Sigmoid colon (tissue), 7 donors: ENCODE measurements around the gene POLR2M. TPM values are rescaled to one million over a fixed set of nuclear protein-coding genes. Genes with fewer than 3 reads are reported as not detected.

Experiments
- DNase-seq: peaks from one replicate; pipeline ENCODE4 v3.0.0-alpha.2; 2019
- H3K27ac ChIP-seq, 4 donors: fragments of 200-600 bp; sonication (generic); one replicate each; pipeline ENCODE4 v1.5.1; 2016 to 2019; ENCODE audit warnings: mild to moderate bottlenecking in 1 of 4
- H3K27me3 ChIP-seq, 3 donors: fragments of 200-600 bp; sonication (generic); one replicate each; pipeline ENCODE4 v1.5.1; 2019; ENCODE audit warnings: mild to moderate bottlenecking in 1 of 3
- H3K36me3 ChIP-seq, 4 donors: fragments of 200-600 bp; sonication (generic); one replicate each; pipeline ENCODE4 v1.5.1; 2016 to 2019
- H3K4me1 ChIP-seq, 4 donors: fragments of 200-600 bp; sonication (generic); one replicate each; pipeline ENCODE4 v1.5.1; 2017 to 2019
- H3K4me3 ChIP-seq, 4 donors: fragments of 200-600 bp; sonication (generic); one replicate each; pipeline ENCODE4 v1.5.1; 2017 to 2019; ENCODE audit warnings: mild to moderate bottlenecking in 2 of 4, moderate library complexity in 1 of 4
- H3K9me3 ChIP-seq, 4 donors: fragments of 200-600 bp in 3 of 4; sonication (generic) in 3 of 4; one replicate each; pipeline versions ENCODE4 v1.5.1 to v1.6.1; 2013 to 2019
- CTCF ChIP-seq, 4 experiments: fragments of 450-650 bp in 3 of 4; fragments of 200-600 bp in 1 of 4; IDR thresholded peaks; one replicate each; pipeline ENCODE4 v1.5.1; 2016 to 2019; ENCODE audit warnings: antibody characterized with exemption in 4 of 4, mild to moderate bottlenecking in 3 of 4, moderate library complexity in 2 of 4
- EP300 ChIP-seq, 4 donors: sonication (generic); formaldehyde crosslinking; IDR thresholded peaks; one replicate each; pipeline ENCODE4 v1.6.1; 2017; ENCODE audit warnings: antibody characterized with exemption in 4 of 4
- POLR2A ChIP-seq, 2 donors: fragments of 450-650 bp; IDR thresholded peaks; one replicate each; pipeline ENCODE4 v1.6.1; 2016; ENCODE audit warnings: antibody characterized with exemption in 2 of 2, mild to moderate bottlenecking in 2 of 2, moderate library complexity in 2 of 2
- POLR2AphosphoS5 ChIP-seq, 4 donors: sonication (generic); formaldehyde crosslinking; IDR thresholded peaks; one replicate each; pipeline ENCODE4 v1.6.1; 2017; ENCODE audit warnings: antibody characterized with exemption in 4 of 4
- WGBS, 2 donors: extraction: QIAGEN DNeasy Blood & Tissue Kit; methylation state at CpG; one replicate each; pipeline ENCODE4 v1.1.7; 2013; 5-methylcytosine and 5-hydroxymethylcytosine counted together
- intact Hi-C: fragments of 100-400 bp; cut with DNase I; formaldehyde crosslinking; loops from one replicate; pipeline ENCODE4 v1.15.1; 2023
- polyA plus RNA-seq, 3 donors: library from polyadenylated mRNA; stranded (reverse); fragments of 200-250 nt; gene quantifications; one replicate each; pipeline ENCODE4 v1.2.3, GENCODE V29; 2013
- total RNA-seq, 4 donors: library from RNA; depleted of rRNA; stranded (reverse); fragments of >200 nt; gene quantifications; one replicate each; pipeline ENCODE4 v1.1.0, GENCODE V29; 2016
- donor health status: healthy with polysubstance abuse.
- donor health status: Bipolar disorder and iron deficiency.
- donor health status: healthy.

Gene POLR2M
- total and polyA plus RNA-seq, 7 donors = 42.0 to 264 (median 119) TPM

GRCh38 chr15:57663262-57663661 lies 43.3 kb upstream of the POLR2M start:
- Histone ChIP-seq H3K4me1 (peaks cover 0 to 15% (median 9%) of the 10 kb centered on the region in 4 donors), H3K27ac (no peak overlapping the region), H3K9me3 (no peaks in the 10 kb centered on the region), H3K36me3 (no peaks in the 10 kb centered on the region), H3K27me3 (no peaks in the 10 kb centered on the region), H3K4me3 (no peak overlapping the region)
- intact Hi-C loops = loop anchor here (10.0 kb wide), 2 partner anchors 72 to 402 kb away; partner anchors contain the start of gene ALDH1A2
- TF ChIP-seq CTCF (IDR thresholded peaks at IDR 0.05) = no peak
- no peak for TF ChIP-seq POLR2AphosphoS5 (IDR thresholded peaks at IDR 0.05)
- no peak for TF ChIP-seq POLR2A (IDR thresholded peaks at IDR 0.05)
- TF ChIP-seq EP300 (IDR thresholded peaks at IDR 0.05) = no peak
- DNase-seq = no peak
- 95 to 98% methylated on average over 2 of the region's 2 CpGs for WGBS, 2 donors

- WGBS, 2 donors = 32 to 70% methylated on average over 2 of the region's 2 CpGs
- intact Hi-C loops = loop anchor here (10.0 kb wide), 2 partner anchors 70 to 400 kb away; partner anchors contain the start of gene ALDH1A2
- Histone ChIP-seq H3K36me3 (no peaks in the 10 kb centered on the region), H3K9me3 (no peaks in the 10 kb centered on the region), H3K27ac (no peak overlapping the region), H3K4me3 (no peak overlapping the region), H3K27me3 (no peaks in the 10 kb centered on the region), H3K4me1 (peaks cover 0 to 15% (median 9%) of the 10 kb centered on the region in 4 donors)
- no peak for TF ChIP-seq POLR2AphosphoS5 (IDR thresholded peaks at IDR 0.05)
- no peak for TF ChIP-seq POLR2A (IDR thresholded peaks at IDR 0.05)
- TF ChIP-seq EP300 (IDR thresholded peaks at IDR 0.05) = no peak
- no peak for TF ChIP-seq CTCF (IDR thresholded peaks at IDR 0.05)
- no peak for DNase-seq
Observed at GRCh38 chr15:57665194-57665593, 41.3 kb upstream of the POLR2M start.

- TF ChIP-seq CTCF (IDR thresholded peaks at IDR 0.05) (no peak), EP300 (IDR thresholded peaks at IDR 0.05) (no peak), POLR2A (IDR thresholded peaks at IDR 0.05) (no peak), POLR2AphosphoS5 (IDR thresholded peaks at IDR 0.05) (no peak)
Observed at GRCh38 chr15:57665939-57666338, 40.6 kb upstream of the POLR2M start.

GRCh38 chr15:57667171-57667849 lies 39.2 kb upstream of the POLR2M start:
- H3K27ac ChIP-seq = peak overlapping the region in 2 of 4 donors; percentile 38 to 61
- DNase-seq = no peak
- H3K4me3 ChIP-seq = no peak overlapping the region
- WGBS, 2 donors = 14 to 55% methylated on average over 10 of the region's 10 CpGs
- H3K4me1 ChIP-seq = peaks cover 0 to 15% (median 9%) of the 10 kb centered on the region in 4 donors
- H3K36me3 ChIP-seq = no peaks in the 10 kb centered on the region
- no peak for TF ChIP-seq POLR2A (IDR thresholded peaks at IDR 0.05)
- TF ChIP-seq POLR2AphosphoS5 (IDR thresholded peaks at IDR 0.05) = no peak
- TF ChIP-seq CTCF (IDR thresholded peaks at IDR 0.05) = peak in 2 of 4 experiments; percentile 15 to 48
- H3K27me3 ChIP-seq = no peaks in the 10 kb centered on the region
- intact Hi-C loops = loop anchor here (2.0 to 10.0 kb wide), 3 partner anchors 67 to 397 kb away; partner anchors contain the start of gene ALDH1A2
- H3K9me3 ChIP-seq = no peaks in the 10 kb centered on the region

More at GRCh38 chr15:57665939-57666338, 40.6 kb upstream of the POLR2M start:
- intact Hi-C loops = loop anchor here (2.0 to 10.0 kb wide), 3 partner anchors 69 to 399 kb away; partner anchors contain the start of gene ALDH1A2
- WGBS, 2 donors = 74 to 88% methylated on average over 4 of the region's 4 CpGs
- no peaks in the 10 kb centered on the region for H3K27me3 ChIP-seq
- no peak overlapping the region for H3K4me3 ChIP-seq
- H3K27ac ChIP-seq = peak overlapping the region in 1 of 4 donors; percentile 61
- H3K4me1 ChIP-seq = peaks cover 0 to 15% (median 9%) of the 10 kb centered on the region in 4 donors
- H3K9me3 ChIP-seq = no peaks in the 10 kb centered on the region
- no peak for DNase-seq
- no peaks in the 10 kb centered on the region for H3K36me3 ChIP-seq
